GM12878 (cell line): ENCODE results near the gene TCAF1. TPM values are rescaled to one million over a fixed set of nuclear protein-coding genes. Genes with fewer than 3 reads are reported as not detected.

Experiments
- ATAC-seq: fragments of 200-7000 bp; cut with Tn5 transposase; 3 replicates; pipeline ENCODE4 v1.9.1; 2020; ENCODE audit warnings: mild to moderate bottlenecking, moderate library complexity
- BruUV-seq: library from RNA; stranded (reverse); fragments of 400-500 nt; replicated peaks from 2 replicates; lab custom pipeline; 2021; lab: Mats Ljungman, UMichigan
- CTCF ChIA-PET: fragments of 300-600 bp; sonication (Branson Sonifier 250); formaldehyde crosslinking; extraction: SDS; loops from one replicate; lab custom pipeline; 2021; ENCODE audit warnings: inconsistent platforms; lab: Yijun Ruan, JAX
- POLR2A ChIA-PET: fragments of 350-600 bp; formaldehyde crosslinking; extraction: SDS; loops from one replicate; lab custom pipeline; 2021; ENCODE audit warnings: inconsistent platforms; lab: Charles Lee
- RAD21 ChIA-PET: fragments of 300-600 bp; sonication (Branson Sonifier 250); formaldehyde crosslinking; loops from one replicate; lab custom pipeline; 2023; ENCODE audit warnings: antibody characterized with exemption; ENCODE audit not compliant: unreplicated experiment; lab: Charles Lee
- SMC1A ChIA-PET: fragments of 300-600 bp; sonication (Branson Sonifier 250); formaldehyde crosslinking; loops from one replicate; lab custom pipeline; 2023; ENCODE audit not compliant: unreplicated experiment, uncharacterized antibody; lab: Charles Lee
- DNase-seq: peaks from one replicate; pipeline ENCODE4 v3.0.0-alpha.2; 2011; ENCODE audit warnings: low read depth, low spot score
- FAIRE-seq: peaks from 3 replicates; lab custom pipeline; 2011; peaks lifted over from hg19 to GRCh38; lab: Jason Lieb, UNC
- H2AFZ ChIP-seq: 2 replicates; pipeline ENCODE4 v1.6.0; 2011; ENCODE audit warnings: low read depth, low read length, control low read depth; ENCODE audit not compliant: control insufficient read depth
- H3K27ac ChIP-seq: 2 replicates; pipeline ENCODE4 v1.5.1; 2011; ENCODE audit warnings: control low read depth; ENCODE audit not compliant: control insufficient read depth, insufficient read depth
- H3K27me3 ChIP-seq, 2 experiments: replicated peaks in 1 of 2; 2 replicates each; pipeline versions ENCODE4 v1.6.0 to v1.6.1; 2011; ENCODE audit warnings: low read length in 1 of 2; ENCODE audit not compliant: control insufficient read depth in 2 of 2, insufficient read depth in 2 of 2
- H3K36me3 ChIP-seq, 2 experiments: 2 replicates each; pipeline ENCODE4 v1.5.1; 2011; ENCODE audit warnings: low read length in 1 of 2; ENCODE audit not compliant: control insufficient read depth in 2 of 2, insufficient read depth in 2 of 2
- H3K4me1 ChIP-seq: 2 replicates; pipeline ENCODE4 v1.6.1; 2011; ENCODE audit warnings: mild to moderate bottlenecking, low read length, moderate library complexity, mixed read lengths; ENCODE audit not compliant: control insufficient read depth, insufficient read depth
- H3K4me2 ChIP-seq: 2 replicates; pipeline ENCODE4 v1.6.0; 2011; ENCODE audit warnings: control low read depth; ENCODE audit not compliant: control insufficient read depth, insufficient read depth
- H3K4me3 ChIP-seq: fragments of 200-600 bp; sonication (generic); 2 replicates; pipeline ENCODE4 v1.5.1; 2016
- H3K79me2 ChIP-seq: 2 replicates; pipeline ENCODE4 v1.6.0; 2011; ENCODE audit warnings: low read length; ENCODE audit not compliant: control insufficient read depth, insufficient read depth
- H3K9ac ChIP-seq: 2 replicates; pipeline ENCODE4 v1.8.0; 2011; ENCODE audit warnings: low read length, control low read depth, mixed read lengths; ENCODE audit not compliant: control insufficient read depth, insufficient read depth
- H3K9me3 ChIP-seq: replicated peaks from 3 replicates; pipeline ENCODE4 v1.5.1; 2011; ENCODE audit warnings: mild to moderate bottlenecking, low read length; ENCODE audit not compliant: control insufficient read depth, insufficient read depth
- H4K20me1 ChIP-seq: 2 replicates; pipeline ENCODE4 v1.6.0; 2011; ENCODE audit not compliant: control insufficient read depth, insufficient read depth
- BACH1 ChIP-seq: fragments of 450-650 bp; IDR thresholded peaks from 2 replicates; pipeline ENCODE4 v1.6.1; 2017; ENCODE audit warnings: mild to moderate bottlenecking, borderline replicate concordance
- CBX5 ChIP-seq: sonication (generic); IDR thresholded peaks from 2 replicates; pipeline ENCODE4 v1.6.1; 2016; ENCODE audit warnings: low read depth, moderate library complexity, mild to moderate bottlenecking, inconsistent platforms
- CREB1 ChIP-seq: IDR thresholded peaks from 2 replicates; pipeline ENCODE4 v1.6.1; 2012; ENCODE audit warnings: low read depth, mild to moderate bottlenecking, inconsistent platforms
- IKZF1 ChIP-seq: fragments of 450-650 bp; conservative IDR thresholded peaks from 2 replicates; pipeline ENCODE4 v1.6.1; 2017; ENCODE audit warnings: antibody characterized with exemption, mild to moderate bottlenecking
- POLR2AphosphoS2 ChIP-seq: IDR thresholded peaks from 2 replicates; pipeline ENCODE4 v1.6.1; 2011; ENCODE audit warnings: low read depth, mild to moderate bottlenecking, low read length, improper control_type of control experiment, moderate library complexity
- TAF1 ChIP-seq: IDR thresholded peaks from 2 replicates; pipeline ENCODE4 v1.6.1; 2011; ENCODE audit warnings: mild to moderate bottlenecking, low read depth, low read length, borderline replicate concordance
- YY1 ChIP-seq: IDR thresholded peaks from 2 replicates; pipeline ENCODE4 v1.6.1; 2011; ENCODE audit warnings: low read depth, mild to moderate bottlenecking, low read length
- WGBS: methylation state at CpG from one replicate; pipeline ENCODE4 v1.1.6; 2016; ENCODE audit warnings: low lambda C conversion rate; ENCODE audit not compliant: insufficient replicate concordance, insufficient coverage; ENCODE audit errors: missing lambda C conversion rate; 5-methylcytosine and 5-hydroxymethylcytosine counted together
- in situ Hi-C: fragments of 300-500 bp; cut with MboI; formaldehyde crosslinking; loops from 9 replicates; pipeline ENCODE4 v1.14.3; 2018; ENCODE audit warnings: mixed read lengths
- intact Hi-C: fragments of 100-400 bp; cut with micrococcal nuclease; formaldehyde crosslinking; loops from one replicate; pipeline ENCODE4 v1.14.2; 2022; ENCODE audit not compliant: unreplicated experiment
- polyA plus RNA-seq, 11 experiments: library from polyadenylated mRNA; depleted of rRNA in 4 of 11; unstranded in 6 of 11; stranded (reverse) in 5 of 11; fragments of >200 nt; fragmentation: Nextera tagmentation in 4 of 11; fragmentation: Illumina TruSeq in 1 of 11; extraction: Ambion mirVana in 4 of 11; extraction: Trizol in 1 of 11; gene quantifications; 1 replicate in 1 of 11; 2 replicates in 10 of 11; pipeline versions ENCODE4 v1.2.1 to v1.2.3, GENCODE V29; 2011 to 2016; ENCODE audit warnings: inconsistent platforms in 2 of 11, missing spikeins in 2 of 11, low read depth in 1 of 11
- total RNA-seq, 4 experiments: library from RNA; depleted of rRNA in 3 of 4; stranded (reverse); fragments of >200 nt in 3 of 4; fragmentation: Illumina TruSeq in 1 of 4; extraction: Trizol in 1 of 4; gene quantifications; 2 replicates each; pipeline versions ENCODE4 v1.2.1 to v1.2.3, GENCODE V29; 2013 to 2021
- TF ChIP-seq, protein P1 (sequence below): fragments of 450-650 bp; IDR thresholded peaks from 2 replicates; pipeline ENCODE4 v1.6.1; 2018; ENCODE audit warnings: mild to moderate bottlenecking, low read depth, moderate library complexity; ENCODE audit not compliant: partially characterized antibody
- TF ChIP-seq, protein P2 (sequence below): fragments of 150-350 bp; IDR thresholded peaks from 2 replicates; pipeline ENCODE4 v1.6.1; 2016; ENCODE audit warnings: low read depth, low read length

The TCAF1 gene
- total and polyA plus RNA-seq, 10 of the 15 experiments (the other 5 are each of a cell fraction or from before 2014, with no cell fraction given) = 2.2 to 16.3 (median 8.0) TPM

DNA sequence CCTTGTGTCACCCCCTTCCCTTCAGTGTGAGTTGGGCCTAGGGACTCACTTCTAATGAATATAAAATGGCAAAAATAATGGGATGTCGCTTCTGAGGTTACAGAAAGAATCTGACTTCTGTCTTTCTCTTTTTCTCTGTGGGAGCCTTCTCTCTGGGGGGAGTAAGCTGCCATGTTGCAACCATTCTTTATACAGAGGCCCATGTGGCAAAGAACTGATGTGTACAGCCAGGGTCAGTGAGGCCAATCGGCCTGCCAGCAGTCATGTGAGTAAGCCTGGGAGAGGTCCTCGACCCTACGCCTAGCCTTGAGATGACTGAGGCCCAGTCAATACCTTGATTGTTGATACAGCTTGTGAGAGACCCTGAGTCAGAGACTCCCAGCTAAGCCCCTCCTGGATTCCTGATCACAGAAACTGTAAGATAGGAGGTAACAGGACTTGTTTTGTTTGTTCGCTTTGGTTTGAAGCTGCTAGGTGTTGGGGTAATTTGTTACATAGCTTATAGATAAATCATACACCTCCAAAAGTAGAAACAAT, 1.7 kb downstream of the TCAF1 start:
- Histone ChIP-seq H3K79me2 (peaks cover 10% of the 10 kb centered on the region), H3K9me3 (no peaks in the 10 kb centered on the region; the same call in 2 of the 3 replicates), H3K36me3 (no peaks in the 10 kb centered on the region), H3K9ac (no peak overlapping the region), H4K20me1 (no peaks in the 10 kb centered on the region), H3K4me3 (peak overlapping the region; percentile 87), H3K27me3 (no peaks in the 10 kb centered on the region), H3K4me1 (no peaks in the 10 kb centered on the region), H2AFZ (peak overlapping the region; percentile 19; the same call in 1 of the 2 replicates), H3K4me2 (peak overlapping the region; percentile 92), H3K27ac (no peak overlapping the region)
- SMC1A ChIA-PET = interaction anchor here (1.3 to 3.0 kb wide), 5 partner anchors 8 to 227 kb away, joined by 3 to 13 read pairs (median 5); no protein-coding TSS in a partner anchor
- ATAC-seq (no peak), DNase-seq (no peak), FAIRE-seq (no peak)
- no TSS peak for BruUV-seq
- intact Hi-C loops = loop anchor here (5.0 kb wide), 1 partner anchor 227 kb away; no protein-coding TSS in a partner anchor
- in situ Hi-C loops = loop anchor here (25.0 kb wide), 1 partner anchor 487 kb away; no protein-coding TSS in a partner anchor
- CTCF ChIA-PET = interaction anchor here (0.7 to 7.9 kb wide), 4 partner anchors 10 to 228 kb away, joined by 3 to 65 read pairs (median 4); no protein-coding TSS in a partner anchor
- POLR2A ChIA-PET = interaction anchor here (1.6 to 2.4 kb wide), 2 partner anchors 9 kb away, joined by 7 to 14 read pairs; no protein-coding TSS in a partner anchor
- 92% methylated on average over 5 of the region's 5 CpGs for WGBS
- no peak for TF ChIP-seq CREB1
- 0 out of 2 replicates have a peak, but pooled peaks have one; percentile 17 for TF ChIP-seq YY1
- RAD21 ChIA-PET = interaction anchor here (0.9 to 2.5 kb wide), 4 partner anchors 13 to 228 kb away, joined by 3 to 17 read pairs (median 4); no protein-coding TSS in a partner anchor

DNA sequence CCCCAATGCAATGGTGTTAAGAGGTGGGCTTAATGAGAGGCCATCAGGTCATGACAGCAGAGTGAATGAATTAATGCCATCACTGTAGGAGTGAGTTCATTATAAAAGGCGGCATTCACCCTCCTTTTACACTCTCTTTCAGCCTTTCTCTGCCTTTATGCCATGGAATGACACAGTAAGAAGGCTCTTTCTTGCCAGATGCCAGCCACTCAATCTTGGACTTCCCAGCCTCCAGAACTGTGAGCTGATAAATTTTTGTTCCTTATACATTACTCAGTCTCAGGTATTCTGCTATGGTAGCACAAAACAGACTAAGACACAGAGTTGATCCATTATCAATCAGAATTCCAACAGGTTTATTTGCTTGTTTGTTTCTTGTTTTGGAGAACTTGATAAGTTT, 3.2 kb downstream of the TCAF1 start:
- in situ Hi-C loops = no loop called here
- POLR2A ChIA-PET = interaction anchor here (1.6 kb wide), 1 partner anchor 8 kb away, joined by 7 read pairs; no protein-coding TSS in a partner anchor
- no TSS peak for BruUV-seq
- WGBS = 80% methylated on average over 1 of the region's 1 CpG
- intact Hi-C loops = no loop called here
- H3K4me1 ChIP-seq = no peaks in the 10 kb centered on the region
- CTCF ChIA-PET = interaction anchor here (1.0 to 7.9 kb wide), 3 partner anchors 9 to 165 kb away, joined by 3 to 65 read pairs (median 3); no protein-coding TSS in a partner anchor
- DNase-seq = no peak
- RAD21 ChIA-PET = interaction anchor here (1.2 to 1.4 kb wide), 2 partner anchors 11 to 229 kb away, joined by 3 to 5 read pairs; no protein-coding TSS in a partner anchor
- no peak overlapping the region for H2AFZ ChIP-seq
- H3K4me2 ChIP-seq = no peak overlapping the region
- FAIRE-seq = no peak
- no peaks in the 10 kb centered on the region for H4K20me1 ChIP-seq
- no peak for ATAC-seq
- peaks cover 10% of the 10 kb centered on the region for H3K79me2 ChIP-seq
- H3K4me3 ChIP-seq = no peak overlapping the region
- no peak overlapping the region for H3K9ac ChIP-seq
- no peaks in the 10 kb centered on the region for H3K27me3 ChIP-seq
- H3K9me3 ChIP-seq = no peaks in the 10 kb centered on the region; the same call in 2 of the 3 replicates
- SMC1A ChIA-PET = interaction anchor here (1.0 to 1.8 kb wide), 2 partner anchors 11 to 162 kb away, joined by 3 to 7 read pairs; no protein-coding TSS in a partner anchor
- no peak overlapping the region for H3K27ac ChIP-seq
- H3K36me3 ChIP-seq = no peaks in the 10 kb centered on the region
- TF ChIP-seq, protein P1, sequence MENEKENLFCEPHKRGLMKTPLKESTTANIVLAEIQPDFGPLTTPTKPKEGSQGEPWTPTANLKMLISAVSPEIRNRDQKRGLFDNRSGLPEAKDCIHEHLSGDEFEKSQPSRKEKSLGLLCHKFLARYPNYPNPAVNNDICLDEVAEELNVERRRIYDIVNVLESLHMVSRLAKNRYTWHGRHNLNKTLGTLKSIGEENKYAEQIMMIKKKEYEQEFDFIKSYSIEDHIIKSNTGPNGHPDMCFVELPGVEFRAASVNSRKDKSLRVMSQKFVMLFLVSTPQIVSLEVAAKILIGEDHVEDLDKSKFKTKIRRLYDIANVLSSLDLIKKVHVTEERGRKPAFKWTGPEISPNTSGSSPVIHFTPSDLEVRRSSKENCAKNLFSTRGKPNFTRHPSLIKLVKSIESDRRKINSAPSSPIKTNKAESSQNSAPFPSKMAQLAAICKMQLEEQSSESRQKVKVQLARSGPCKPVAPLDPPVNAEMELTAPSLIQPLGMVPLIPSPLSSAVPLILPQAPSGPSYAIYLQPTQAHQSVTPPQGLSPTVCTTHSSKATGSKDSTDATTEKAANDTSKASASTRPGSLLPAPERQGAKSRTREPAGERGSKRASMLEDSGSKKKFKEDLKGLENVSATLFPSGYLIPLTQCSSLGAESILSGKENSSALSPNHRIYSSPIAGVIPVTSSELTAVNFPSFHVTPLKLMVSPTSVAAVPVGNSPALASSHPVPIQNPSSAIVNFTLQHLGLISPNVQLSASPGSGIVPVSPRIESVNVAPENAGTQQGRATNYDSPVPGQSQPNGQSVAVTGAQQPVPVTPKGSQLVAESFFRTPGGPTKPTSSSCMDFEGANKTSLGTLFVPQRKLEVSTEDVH = no peak
- TF ChIP-seq, protein P2, sequence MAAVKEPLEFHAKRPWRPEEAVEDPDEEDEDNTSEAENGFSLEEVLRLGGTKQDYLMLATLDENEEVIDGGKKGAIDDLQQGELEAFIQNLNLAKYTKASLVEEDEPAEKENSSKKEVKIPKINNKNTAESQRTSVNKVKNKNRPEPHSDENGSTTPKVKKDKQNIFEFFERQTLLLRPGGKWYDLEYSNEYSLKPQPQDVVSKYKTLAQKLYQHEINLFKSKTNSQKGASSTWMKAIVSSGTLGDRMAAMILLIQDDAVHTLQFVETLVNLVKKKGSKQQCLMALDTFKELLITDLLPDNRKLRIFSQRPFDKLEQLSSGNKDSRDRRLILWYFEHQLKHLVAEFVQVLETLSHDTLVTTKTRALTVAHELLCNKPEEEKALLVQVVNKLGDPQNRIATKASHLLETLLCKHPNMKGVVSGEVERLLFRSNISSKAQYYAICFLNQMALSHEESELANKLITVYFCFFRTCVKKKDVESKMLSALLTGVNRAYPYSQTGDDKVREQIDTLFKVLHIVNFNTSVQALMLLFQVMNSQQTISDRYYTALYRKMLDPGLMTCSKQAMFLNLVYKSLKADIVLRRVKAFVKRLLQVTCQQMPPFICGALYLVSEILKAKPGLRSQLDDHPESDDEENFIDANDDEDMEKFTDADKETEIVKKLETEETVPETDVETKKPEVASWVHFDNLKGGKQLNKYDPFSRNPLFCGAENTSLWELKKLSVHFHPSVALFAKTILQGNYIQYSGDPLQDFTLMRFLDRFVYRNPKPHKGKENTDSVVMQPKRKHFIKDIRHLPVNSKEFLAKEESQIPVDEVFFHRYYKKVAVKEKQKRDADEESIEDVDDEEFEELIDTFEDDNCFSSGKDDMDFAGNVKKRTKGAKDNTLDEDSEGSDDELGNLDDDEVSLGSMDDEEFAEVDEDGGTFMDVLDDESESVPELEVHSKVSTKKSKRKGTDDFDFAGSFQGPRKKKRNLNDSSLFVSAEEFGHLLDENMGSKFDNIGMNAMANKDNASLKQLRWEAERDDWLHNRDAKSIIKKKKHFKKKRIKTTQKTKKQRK = no peak
- TF ChIP-seq BACH1 (no peak), IKZF1 (no peak), CBX5 (no peak), POLR2AphosphoS2 (no peak), TAF1 (no peak)
